ENCODE data around the gene CAMK2N1.

GRCh38 chr1:20480951-20481617, 4.9 kb downstream of the CAMK2N1 start:
- TF ChIP-seq, protein P1, sequence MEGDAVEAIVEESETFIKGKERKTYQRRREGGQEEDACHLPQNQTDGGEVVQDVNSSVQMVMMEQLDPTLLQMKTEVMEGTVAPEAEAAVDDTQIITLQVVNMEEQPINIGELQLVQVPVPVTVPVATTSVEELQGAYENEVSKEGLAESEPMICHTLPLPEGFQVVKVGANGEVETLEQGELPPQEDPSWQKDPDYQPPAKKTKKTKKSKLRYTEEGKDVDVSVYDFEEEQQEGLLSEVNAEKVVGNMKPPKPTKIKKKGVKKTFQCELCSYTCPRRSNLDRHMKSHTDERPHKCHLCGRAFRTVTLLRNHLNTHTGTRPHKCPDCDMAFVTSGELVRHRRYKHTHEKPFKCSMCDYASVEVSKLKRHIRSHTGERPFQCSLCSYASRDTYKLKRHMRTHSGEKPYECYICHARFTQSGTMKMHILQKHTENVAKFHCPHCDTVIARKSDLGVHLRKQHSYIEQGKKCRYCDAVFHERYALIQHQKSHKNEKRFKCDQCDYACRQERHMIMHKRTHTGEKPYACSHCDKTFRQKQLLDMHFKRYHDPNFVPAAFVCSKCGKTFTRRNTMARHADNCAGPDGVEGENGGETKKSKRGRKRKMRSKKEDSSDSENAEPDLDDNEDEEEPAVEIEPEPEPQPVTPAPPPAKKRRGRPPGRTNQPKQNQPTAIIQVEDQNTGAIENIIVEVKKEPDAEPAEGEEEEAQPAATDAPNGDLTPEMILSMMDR (conservative IDR thresholded peaks at IDR 0.05; ENCODE audit: low read depth, low read length), result no peak
- no peak for TF ChIP-seq EZH2 (IDR thresholded peaks at IDR 0.05; ENCODE audit: borderline replicate concordance, low read depth, low read length, poor library complexity, severe bottlenecking)
